Measurements from ENCODE around the gene UBAC1. TPM values are rescaled to one million over a fixed set of nuclear protein-coding genes. Genes with fewer than 3 reads are reported as not detected.

UBAC1 gene
- total RNA-seq, 2 donors from 2014 or later, result 47.9 to 48.4 TPM

- TF ChIP-seq, protein P1, sequence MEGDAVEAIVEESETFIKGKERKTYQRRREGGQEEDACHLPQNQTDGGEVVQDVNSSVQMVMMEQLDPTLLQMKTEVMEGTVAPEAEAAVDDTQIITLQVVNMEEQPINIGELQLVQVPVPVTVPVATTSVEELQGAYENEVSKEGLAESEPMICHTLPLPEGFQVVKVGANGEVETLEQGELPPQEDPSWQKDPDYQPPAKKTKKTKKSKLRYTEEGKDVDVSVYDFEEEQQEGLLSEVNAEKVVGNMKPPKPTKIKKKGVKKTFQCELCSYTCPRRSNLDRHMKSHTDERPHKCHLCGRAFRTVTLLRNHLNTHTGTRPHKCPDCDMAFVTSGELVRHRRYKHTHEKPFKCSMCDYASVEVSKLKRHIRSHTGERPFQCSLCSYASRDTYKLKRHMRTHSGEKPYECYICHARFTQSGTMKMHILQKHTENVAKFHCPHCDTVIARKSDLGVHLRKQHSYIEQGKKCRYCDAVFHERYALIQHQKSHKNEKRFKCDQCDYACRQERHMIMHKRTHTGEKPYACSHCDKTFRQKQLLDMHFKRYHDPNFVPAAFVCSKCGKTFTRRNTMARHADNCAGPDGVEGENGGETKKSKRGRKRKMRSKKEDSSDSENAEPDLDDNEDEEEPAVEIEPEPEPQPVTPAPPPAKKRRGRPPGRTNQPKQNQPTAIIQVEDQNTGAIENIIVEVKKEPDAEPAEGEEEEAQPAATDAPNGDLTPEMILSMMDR (conservative IDR thresholded peaks at IDR 0.05), result no peak
- Mint-ChIP-seq H3K4me1 (peaks cover 5% of the 10 kb centered on the region), H3K27me3 (ENCODE audit: insufficient read depth) (no peaks in the 10 kb centered on the region), H3K9me3 (no peaks in the 10 kb centered on the region), H3K36me3 (ENCODE audit: low read depth) (no peaks in the 10 kb centered on the region), H3K27ac (no peak overlapping the region), H3K4me3 (no peak overlapping the region)
- Histone ChIP-seq H3K36me3 (ENCODE audit: control insufficient read depth, insufficient read depth, low read length) (no peaks in the 10 kb centered on the region), H3K9ac (ENCODE audit: extremely low read depth, low read length, poor library complexity, severe bottlenecking) (no peak overlapping the region), H3K4me3 (ENCODE audit: low read length) (no peak overlapping the region), H3K27me3 (ENCODE audit: control insufficient read depth, insufficient read depth, low read length, poor library complexity, severe bottlenecking) (no peaks in the 10 kb centered on the region), H3K27ac (ENCODE audit: low read depth, low read length) (no peak overlapping the region), H3K9me3 (ENCODE audit: control insufficient read depth, low read length) (no peaks in the 10 kb centered on the region), H3K4me1 (ENCODE audit: control insufficient read depth, insufficient read depth, low read length) (peaks cover 4% of the 10 kb centered on the region)
- no peak for DNase-seq
- 94% methylated on average over 12 to 17 of the region's 17 CpGs for WGBS, 2 experiments (ENCODE audit: insufficient coverage in 1 of 2, insufficient read length in 1 of 2)
Measured at GRCh38 chr9:135988493-135988892, 27.3 kb upstream of the UBAC1 start.

- Histone ChIP-seq H3K27ac (ENCODE audit: low read depth, low read length) (no peak overlapping the region), H3K4me1 (ENCODE audit: control insufficient read depth, insufficient read depth, low read length) (no peaks in the 10 kb centered on the region), H3K4me3 (ENCODE audit: low read length) (no peak overlapping the region), H3K9me3 (ENCODE audit: control insufficient read depth, low read length) (no peaks in the 10 kb centered on the region), H3K36me3 (ENCODE audit: control insufficient read depth, insufficient read depth, low read length) (no peaks in the 10 kb centered on the region), H3K9ac (ENCODE audit: extremely low read depth, low read length, poor library complexity, severe bottlenecking) (no peak overlapping the region), H3K27me3 (ENCODE audit: control insufficient read depth, insufficient read depth, low read length, poor library complexity, severe bottlenecking) (no peaks in the 10 kb centered on the region)
- WGBS, 2 experiments (ENCODE audit: insufficient coverage in 1 of 2, insufficient read length in 1 of 2), result 91 to 92% methylated on average over 4 to 16 of the region's 16 CpGs
- Mint-ChIP-seq H3K27me3 (ENCODE audit: insufficient read depth) (no peaks in the 10 kb centered on the region), H3K36me3 (ENCODE audit: low read depth) (no peaks in the 10 kb centered on the region), H3K27ac (no peak overlapping the region), H3K9me3 (no peaks in the 10 kb centered on the region), H3K4me3 (no peak overlapping the region), H3K4me1 (peaks cover 4% of the 10 kb centered on the region)
- TF ChIP-seq, protein P1 (conservative IDR thresholded peaks at IDR 0.05), result no peak
- DNase-seq, result no peak
Measured at GRCh38 chr9:135987838-135988404, 26.7 kb upstream of the UBAC1 start.

DNA sequence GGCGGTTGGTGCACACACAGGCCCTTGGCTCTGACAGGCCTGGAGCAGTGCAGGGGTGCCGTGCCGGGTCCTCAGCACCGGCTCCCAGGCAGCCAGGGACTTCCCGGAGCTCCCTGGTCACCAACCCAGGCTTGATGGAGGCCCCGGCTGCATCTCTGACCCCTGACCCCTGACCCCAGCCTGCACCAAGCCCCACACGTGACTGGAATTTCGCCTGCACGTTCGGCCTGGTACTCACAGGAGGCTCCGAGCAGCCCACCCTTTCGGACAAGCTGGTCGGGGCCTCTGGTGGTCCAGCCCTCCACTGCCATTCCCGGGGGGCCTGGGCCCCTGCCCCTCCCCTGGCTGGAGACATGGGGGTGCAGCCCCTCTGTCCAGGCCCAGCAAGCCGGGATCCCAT is 25.4 kb upstream of the UBAC1 start:
- no peaks in the 10 kb centered on the region for H3K27me3 Mint-ChIP-seq (ENCODE audit: insufficient read depth)
- H3K4me3 Mint-ChIP-seq, result no peak overlapping the region
- no peak for DNase-seq
- Histone ChIP-seq H3K36me3 (ENCODE audit: control insufficient read depth, insufficient read depth, low read length) (no peaks in the 10 kb centered on the region), H3K9me3 (ENCODE audit: control insufficient read depth, low read length) (no peaks in the 10 kb centered on the region), H3K9ac (ENCODE audit: extremely low read depth, low read length, poor library complexity, severe bottlenecking) (no peak overlapping the region), H3K27me3 (ENCODE audit: control insufficient read depth, insufficient read depth, low read length, poor library complexity, severe bottlenecking) (no peaks in the 10 kb centered on the region), H3K4me1 (ENCODE audit: control insufficient read depth, insufficient read depth, low read length) (no peaks in the 10 kb centered on the region), H3K27ac (ENCODE audit: low read depth, low read length) (no peak overlapping the region), H3K4me3 (ENCODE audit: low read length) (no peak overlapping the region)
- no peaks in the 10 kb centered on the region for H3K9me3 Mint-ChIP-seq
- no peak overlapping the region for H3K27ac Mint-ChIP-seq
- peaks cover 4% of the 10 kb centered on the region for H3K4me1 Mint-ChIP-seq
- TF ChIP-seq, protein P1 (conservative IDR thresholded peaks at IDR 0.05), result no peak
- no peaks in the 10 kb centered on the region for H3K36me3 Mint-ChIP-seq (ENCODE audit: low read depth)
- WGBS, 2 experiments (ENCODE audit: insufficient coverage in 1 of 2, insufficient read length in 1 of 2), result 93 to 94% methylated on average over 6 to 15 of the region's 15 CpGs

Data from endodermal cell (in vitro differentiated cells).